PC-3 (cell line): ENCODE measurements around the gene TTC39A. TPM values are rescaled to one million over a fixed set of nuclear protein-coding genes. Genes with fewer than 3 reads are reported as not detected.
"Not testable (repeated sequence)": the region's sequence is repeated elsewhere in the genome, so short reads cannot be mapped to it uniquely, and the experiment has no call there.

ENCODE experiments used
- ATAC-seq: fragments of 200-7000 bp; cut with Tn5 transposase; 2 replicates; pipeline ENCODE4 v1.9.1; 2020; ENCODE audit warnings: mild to moderate bottlenecking, moderate library complexity
- BruUV-seq: library from RNA; stranded (reverse); fragments of 400-500 nt; replicated peaks from 2 replicates; lab custom pipeline; 2021; lab: Mats Ljungman, UMichigan
- CTCF ChIA-PET: fragments of 300-600 bp; sonication (Branson Sonifier 250); formaldehyde crosslinking; loops from one replicate; lab custom pipeline; 2022; ENCODE audit warnings: antibody characterized with exemption; lab: Charles Lee
- POLR2A ChIA-PET: fragments of 300-600 bp; sonication (Branson Sonifier 250); formaldehyde crosslinking; loops from one replicate; lab custom pipeline; 2022; ENCODE audit warnings: antibody characterized with exemption; ENCODE audit not compliant: unreplicated experiment; lab: Charles Lee
- DNase-seq: peaks from one replicate; pipeline ENCODE4 v3.0.0-alpha.2; 2015
- H2AFZ ChIP-seq: fragments of 300-600 bp; sonication (generic); 2 replicates; pipeline ENCODE4 v1.6.0; 2016; ENCODE audit warnings: antibody characterized with exemption, low read length
- H3F3A ChIP-seq: fragments of 300-600 bp; sonication (generic); one replicate; pipeline ENCODE4 v1.6.0; 2017; ENCODE audit warnings: antibody characterized with exemption, low read length, control low read depth, mild to moderate bottlenecking; ENCODE audit not compliant: unreplicated experiment
- H3K27ac ChIP-seq: fragments of 300-600 bp; sonication (generic); 2 replicates; pipeline ENCODE4 v1.5.1; 2016; ENCODE audit warnings: mild to moderate bottlenecking, low read length
- H3K27me3 ChIP-seq: fragments of 300-600 bp; sonication (generic); 2 replicates; pipeline ENCODE4 v1.6.1; 2016; ENCODE audit warnings: low read length, mixed read lengths
- H3K36me3 ChIP-seq: fragments of 300-600 bp; sonication (generic); 2 replicates; pipeline ENCODE4 v1.6.1; 2016; ENCODE audit warnings: low read depth, mixed run types, low read length, mixed read lengths
- H3K4me1 ChIP-seq: fragments of 300-600 bp; sonication (generic); 2 replicates; pipeline ENCODE4 v1.5.1; 2016; ENCODE audit warnings: low read length; ENCODE audit not compliant: insufficient read depth
- H3K4me2 ChIP-seq: fragments of 300-600 bp; sonication (generic); 2 replicates; pipeline ENCODE4 v1.6.0; 2016; ENCODE audit warnings: low read length
- H3K4me3 ChIP-seq: fragments of 300-600 bp; sonication (generic); 2 replicates; pipeline ENCODE4 v1.5.1; 2016; ENCODE audit warnings: mild to moderate bottlenecking, low read length, mixed read lengths
- H3K79me2 ChIP-seq: fragments of 300-600 bp; sonication (generic); 2 replicates; pipeline ENCODE4 v1.6.1; 2017; ENCODE audit warnings: low read length, mixed read lengths
- H3K9ac ChIP-seq: fragments of 300-600 bp; sonication (generic); 2 replicates; pipeline ENCODE4 v1.6.0; 2016; ENCODE audit warnings: mild to moderate bottlenecking, low read length
- H3K9me2 ChIP-seq: fragments of 300-600 bp; sonication (generic); replicated peaks from 2 replicates; pipeline ENCODE4 v1.6.1; 2016; ENCODE audit warnings: mixed run types, low read length, mixed read lengths
- H3K9me3 ChIP-seq: fragments of 300-600 bp; sonication (generic); 2 replicates; pipeline ENCODE4 v1.6.1; 2016; ENCODE audit warnings: low read length, mixed read lengths
- H4K20me1 ChIP-seq: fragments of 300-600 bp; sonication (generic); 2 replicates; pipeline ENCODE4 v1.6.1; 2016; ENCODE audit warnings: low read length, mixed read lengths
- CTCF ChIP-seq: fragments of 300-600 bp; sonication (generic); conservative IDR thresholded peaks from 2 replicates; pipeline ENCODE4 v1.5.1; 2017; ENCODE audit warnings: antibody characterized with exemption, low read depth, mild to moderate bottlenecking, low read length
- EZH2 ChIP-seq: fragments of 300-600 bp; sonication (generic); IDR thresholded peaks from one replicate; pipeline ENCODE4 v1.6.1; 2017; ENCODE audit warnings: antibody characterized with exemption, mild to moderate bottlenecking, low read length; ENCODE audit not compliant: unreplicated experiment
- EZH2phosphoT487 ChIP-seq: fragments of 300-600 bp; sonication (generic); IDR thresholded peaks from 2 replicates; pipeline ENCODE4 v1.6.1; 2018; ENCODE audit warnings: mild to moderate bottlenecking, antibody characterized with exemption, low read length, borderline replicate concordance
- intact Hi-C: fragments of 100-400 bp; cut with micrococcal nuclease; formaldehyde crosslinking; loops from 2 replicates; pipeline ENCODE4 v1.9.0; 2023
- total RNA-seq: library from RNA; depleted of rRNA; stranded (reverse); fragments of >200 nt; gene quantifications from 2 replicates; pipeline ENCODE4 v1.2.3, GENCODE V29; 2014

The TTC39A gene
- total RNA-seq, 1 experiment from 2014 or later: 11.1 TPM

- no peaks in the 10 kb centered on the region for H3K79me2 ChIP-seq
- ATAC-seq (no peak), DNase-seq (no peak)
- H2AFZ ChIP-seq: no peak overlapping the region
- no peaks in the 10 kb centered on the region for H3F3A ChIP-seq
- H3K9me2 ChIP-seq: no peaks in the 10 kb centered on the region
- H3K36me3 ChIP-seq: no peaks in the 10 kb centered on the region
- BruUV-seq: no TSS peak
- TF ChIP-seq EZH2phosphoT487 (no peak), CTCF (no peak), EZH2 (no peak)
- no peak overlapping the region for H3K4me3 ChIP-seq
- no peaks in the 10 kb centered on the region for H3K27me3 ChIP-seq
- no peak overlapping the region for H3K27ac ChIP-seq
- no peaks in the 10 kb centered on the region for H4K20me1 ChIP-seq
- H3K9ac ChIP-seq: no peak overlapping the region
- H3K4me1 ChIP-seq: peaks cover 7% of the 10 kb centered on the region
- POLR2A ChIA-PET: no interaction called here
- H3K4me2 ChIP-seq: no peak overlapping the region
- CTCF ChIA-PET: no interaction called here
- no peaks in the 10 kb centered on the region for H3K9me3 ChIP-seq
- intact Hi-C loops: no loop called here
Observed at GRCh38 chr1:51325391-51325790, 5.0 kb downstream of the TTC39A start.

DNA sequence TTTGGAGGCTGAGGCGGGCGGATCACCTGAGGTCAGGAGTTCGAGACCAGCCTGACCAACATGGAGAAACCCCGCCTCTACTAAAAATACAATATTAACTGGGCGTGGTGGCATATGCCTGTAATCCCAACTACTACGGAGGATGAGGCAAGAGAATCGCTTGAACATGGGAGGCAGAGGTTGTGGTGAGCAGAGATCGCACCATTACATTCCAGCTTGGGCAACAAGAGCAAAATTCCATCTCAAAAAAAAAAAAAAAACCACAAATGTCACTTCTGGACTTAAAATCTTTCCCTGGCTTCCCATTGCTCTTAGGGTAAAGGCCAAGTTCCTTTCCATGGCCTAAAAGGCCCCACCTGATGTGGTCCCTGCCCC, 5.4 kb downstream of the TTC39A start:
- H3K79me2 ChIP-seq, H3K9me2 ChIP-seq, H3K36me3 ChIP-seq, H3K4me2 ChIP-seq, H3K27ac ChIP-seq, intact Hi-C loops, H2AFZ ChIP-seq, BruUV-seq, H3K9ac ChIP-seq, H4K20me1 ChIP-seq, H3F3A ChIP-seq, H3K9me3 ChIP-seq, H3K4me3 ChIP-seq, ATAC-seq, POLR2A ChIA-PET, CTCF ChIA-PET, H3K27me3 ChIP-seq, H3K4me1 ChIP-seq, DNase-seq: not testable (repeated sequence)

- ChIA-PET POLR2A (no interaction called here), CTCF (no interaction called here)
- H2AFZ ChIP-seq: no peak overlapping the region
- intact Hi-C loops: no loop called here
- no peak overlapping the region for H3K9ac ChIP-seq
- H3K9me3 ChIP-seq: no peaks in the 10 kb centered on the region
- H3K4me1 ChIP-seq: peaks cover under 1% of the 10 kb centered on the region; the same call in 1 of the 2 replicates
- no TSS peak for BruUV-seq
- no peaks in the 10 kb centered on the region for H3K9me2 ChIP-seq
- no peaks in the 10 kb centered on the region for H3F3A ChIP-seq
- H4K20me1 ChIP-seq: no peaks in the 10 kb centered on the region
- no peak for DNase-seq
- no peak overlapping the region for H3K4me2 ChIP-seq
- TF ChIP-seq CTCF (no peak), EZH2 (no peak), EZH2phosphoT487 (no peak)
- H3K79me2 ChIP-seq: no peaks in the 10 kb centered on the region
- no peak overlapping the region for H3K4me3 ChIP-seq
- ATAC-seq: no peak
- no peaks in the 10 kb centered on the region for H3K27me3 ChIP-seq
- H3K36me3 ChIP-seq: no peaks in the 10 kb centered on the region
- H3K27ac ChIP-seq: no peak overlapping the region
Observed at GRCh38 chr1:51324251-51325010, 5.9 kb downstream of the TTC39A start.
